HG03108 (cell line): ENCODE measurements around the gene ZNF597.

Source experiments
- ATAC-seq: cut with Tn5 transposase; IDR thresholded peaks from one replicate; pipeline ENCODE4 v1.9.1; 2021; ENCODE audit warnings: moderate library complexity; ENCODE audit not compliant: unreplicated experiment

ZNF597 gene

GRCh38 chr16:3457434-3458252, 14.3 kb upstream of the ZNF597 start:
- peak; percentile 78 for ATAC-seq

DNA sequence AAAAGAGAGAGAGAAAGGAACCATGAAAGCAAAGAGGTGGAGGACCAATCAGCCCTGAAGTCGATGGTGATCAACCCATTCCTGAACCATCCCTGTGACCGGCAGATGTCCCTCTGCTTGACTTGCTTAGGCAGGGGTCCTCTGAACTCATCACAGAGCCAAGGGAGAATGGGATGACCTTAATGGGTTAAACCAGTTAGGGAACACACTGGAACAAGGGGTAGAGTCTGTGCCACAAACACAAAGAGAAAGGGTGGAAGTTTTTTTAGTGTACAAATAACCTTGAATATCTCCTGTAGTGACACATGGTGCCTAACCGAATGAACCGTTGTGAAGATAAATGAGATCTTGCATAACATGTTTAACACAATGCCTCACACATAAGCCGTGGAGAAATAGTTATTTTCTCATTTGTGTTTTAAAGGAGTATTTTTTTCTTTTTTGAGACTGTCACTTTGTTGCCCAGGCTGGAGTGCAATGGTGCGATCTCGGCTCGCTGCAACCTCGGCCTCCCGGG, 11.4 kb upstream of the ZNF597 start:
- ATAC-seq = no peak

DNA sequence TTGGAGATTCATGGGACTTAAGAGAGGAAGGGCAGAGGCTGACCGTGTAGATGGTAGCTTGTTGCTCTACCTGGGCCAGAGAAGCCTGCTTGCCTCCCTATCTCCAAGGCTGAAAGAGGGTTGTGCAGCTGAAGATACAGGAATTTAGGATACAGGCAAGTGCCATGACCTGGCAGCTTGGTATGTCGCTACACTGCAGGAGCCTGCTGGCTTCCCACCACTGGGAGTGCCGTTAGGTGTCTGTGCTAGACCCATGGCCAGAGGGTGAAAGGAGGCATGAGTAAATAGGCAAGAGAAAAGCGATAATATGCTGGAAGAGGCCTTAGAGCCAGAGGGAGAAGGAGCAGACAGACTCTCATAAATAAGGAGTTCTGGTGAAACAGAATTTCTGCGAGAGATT, 10.8 kb upstream of the ZNF597 start:
- no peak for ATAC-seq

DNA sequence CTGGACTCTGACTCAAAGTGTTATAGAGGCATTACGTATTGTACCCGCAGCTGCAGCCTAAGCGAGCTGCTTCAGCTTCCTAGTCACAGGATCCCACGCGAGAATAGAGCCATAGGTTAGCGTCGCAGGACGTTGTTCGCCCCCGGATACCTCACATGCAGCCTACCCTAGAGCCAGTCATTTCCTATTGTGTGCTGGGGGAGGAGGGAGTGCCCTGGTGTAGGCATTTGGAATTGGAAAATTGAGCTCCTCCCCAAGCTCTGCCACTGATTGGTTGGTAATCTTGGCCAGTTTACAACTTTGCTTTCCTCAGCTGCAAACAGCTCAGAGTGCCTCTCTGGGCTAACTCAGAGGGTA, 706 bp upstream of the ZNF597 start:
- peak; percentile 18 for ATAC-seq

GRCh38 chr16:3439637-3440036, 3.7 kb downstream of the ZNF597 start:
- ATAC-seq = no peak

DNA sequence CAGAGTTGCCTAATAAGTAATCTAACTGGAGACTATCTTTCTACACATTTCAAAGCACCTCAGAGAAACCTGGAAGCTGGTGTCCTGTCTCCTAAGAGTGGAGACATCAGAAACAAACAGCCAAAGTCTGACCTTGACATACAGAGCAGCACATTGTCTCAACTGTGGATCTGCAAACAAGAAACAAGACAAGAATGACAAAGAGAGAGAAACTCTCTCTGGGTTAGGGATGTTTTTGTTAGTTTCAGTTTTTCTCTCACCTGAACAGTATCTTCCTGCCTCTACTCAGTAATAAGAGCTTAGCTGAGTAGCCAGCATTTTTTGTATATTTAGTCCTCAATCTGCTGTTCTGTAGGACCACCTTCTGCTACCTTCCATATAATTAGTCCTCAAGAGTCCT, 8.9 kb downstream of the ZNF597 start:
- no peak for ATAC-seq

GRCh38 chr16:3431779-3432219, 11.5 kb downstream of the ZNF597 start:
- ATAC-seq = no peak

DNA sequence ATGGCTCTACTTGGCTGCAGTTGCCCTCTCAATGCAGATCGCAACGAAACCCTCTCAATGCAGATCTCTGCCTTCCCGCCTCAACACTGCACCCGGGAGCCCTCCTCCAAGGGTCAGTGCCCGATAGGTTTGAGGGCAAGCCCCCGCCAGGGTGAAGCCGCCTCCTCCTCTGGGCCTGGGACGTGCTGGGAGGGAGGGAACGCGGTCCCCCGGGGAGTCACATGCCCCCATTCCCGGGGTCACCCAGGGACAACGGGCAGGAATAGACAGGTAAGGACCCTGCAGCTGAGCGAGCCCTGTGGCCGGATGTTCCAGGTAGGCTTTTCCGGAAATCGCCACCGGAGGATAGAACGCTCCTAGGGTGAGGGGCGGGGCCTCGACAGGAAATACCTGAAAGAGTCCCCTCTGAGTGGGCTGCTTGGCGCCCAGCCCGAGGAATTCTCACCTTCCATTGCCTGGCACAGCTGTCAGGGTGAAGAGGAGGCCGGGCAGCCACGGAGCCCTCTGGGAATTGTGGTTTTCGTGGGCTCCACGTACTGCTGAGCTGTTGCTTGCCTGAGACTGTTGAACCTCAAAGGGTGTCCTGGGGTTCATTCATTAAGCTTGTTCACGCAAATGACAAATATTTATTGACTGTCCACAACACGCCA, 29.4 kb downstream of the ZNF597 start:
- ATAC-seq = no peak

- ATAC-seq = no peak
Observed at GRCh38 chr16:3408561-3409197, 34.6 kb downstream of the ZNF597 start.

- ATAC-seq = no peak
Observed at GRCh38 chr16:3401719-3402397, 41.4 kb downstream of the ZNF597 start.

- ATAC-seq = peak; percentile 98
Observed at GRCh38 chr16:3400779-3401688, 42.3 kb downstream of the ZNF597 start, which contains the start of the genes ZNF174 and ZSCAN32. ZNF174 (plus strand) TSS chr16:3401215; CDS start chr16:3402005, 790 bp downstream. ZSCAN32 (minus strand) TSS chr16:3401004; CDS start chr16:3397557, 3,447 bp downstream.

GRCh38 chr16:3400446-3400778, 42.9 kb downstream of the ZNF597 start:
- ATAC-seq = no peak

DNA sequence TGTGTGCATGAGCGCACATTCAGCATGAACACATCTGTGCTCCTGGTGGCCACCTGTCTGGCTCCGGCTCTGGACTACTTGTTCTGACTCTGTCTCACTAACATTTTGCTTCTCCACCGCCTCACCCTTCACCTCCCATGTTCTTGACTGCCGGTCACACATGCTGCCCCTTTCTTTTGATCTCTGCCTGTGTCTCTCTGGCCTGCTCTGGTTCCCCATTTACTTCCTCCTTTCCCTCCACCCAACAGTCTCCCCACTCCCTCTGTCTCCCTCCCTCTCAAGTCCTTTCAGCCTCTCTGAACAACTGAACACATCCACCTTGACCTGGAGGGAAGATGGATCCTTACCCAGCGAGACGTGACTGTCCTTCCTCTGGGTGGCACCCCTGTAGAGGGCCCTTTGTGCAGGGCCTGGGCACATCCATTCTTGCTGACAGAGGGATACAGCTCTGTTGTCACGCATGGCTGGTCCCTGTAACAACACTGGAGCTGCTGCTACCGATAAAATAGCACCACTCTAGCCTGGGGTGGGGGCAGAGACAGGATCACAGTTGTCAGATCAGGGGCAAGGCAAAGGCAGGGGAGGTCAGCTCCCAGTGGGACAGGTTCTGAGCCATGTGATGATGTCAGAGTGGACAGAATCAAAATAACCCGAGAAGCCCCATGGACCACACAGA, 53.5 kb downstream of the ZNF597 start:
- ATAC-seq = no peak

GRCh38 chr16:3388325-3388724, 55.0 kb downstream of the ZNF597 start:
- no peak for ATAC-seq

- ATAC-seq = no peak
Observed at GRCh38 chr16:3383045-3383448, 60.3 kb downstream of the ZNF597 start.
